ENCODE measurements around the gene CLDN19.

- TF ChIP-seq MAX (IDR thresholded peaks at IDR 0.05) (no peak), JUND (IDR thresholded peaks at IDR 0.05) (no peak), TAF1 (conservative IDR thresholded peaks at IDR 0.05) (no peak), RAD21 (IDR thresholded peaks at IDR 0.05) (no peak), CTCF (IDR thresholded peaks at IDR 0.05; ENCODE audit: low read depth, low read length, missing input control) (no peak), RXRA (IDR thresholded peaks at IDR 0.05) (no peak)
Observed at GRCh38 chr1:42753070-42753469, 13.0 kb upstream of the CLDN19 start.

Measured in liver (tissue), 3 donors.